Upper lobe of left lung (tissue), 6 donors: Measurements from ENCODE around the gene TMEM203. TPM values are rescaled to one million over a fixed set of nuclear protein-coding genes. Genes with fewer than 3 reads are reported as not detected.

Experiments
- ATAC-seq, 2 donors: fragments of 200-7000 bp; cut with Tn5 transposase; one replicate each; pipeline ENCODE4 v1.9.1; 2022; ENCODE audit warnings: mild to moderate bottlenecking in 2 of 2, moderate library complexity in 2 of 2; ENCODE audit not compliant: low FRiP score in 2 of 2
- DNase-seq, 2 donors: peaks; one replicate each; pipeline ENCODE4 v3.0.0-alpha.2; 2019 to 2020
- H3K27ac ChIP-seq, 4 donors: fragments of 200-600 bp; sonication (generic); one replicate each; pipeline ENCODE4 v1.5.1; 2016 to 2019
- H3K27me3 ChIP-seq, 4 donors: fragments of 200-600 bp; sonication (generic); one replicate each; pipeline ENCODE4 v1.5.1; 2017 to 2019
- H3K36me3 ChIP-seq, 4 donors: fragments of 200-600 bp; sonication (generic); one replicate each; pipeline ENCODE4 v1.5.1; 2016 to 2019
- H3K4me1 ChIP-seq, 4 donors: fragments of 200-600 bp; sonication (generic); one replicate each; pipeline ENCODE4 v1.5.1; 2018 to 2019
- H3K4me3 ChIP-seq, 4 donors: fragments of 200-600 bp; sonication (generic); one replicate each; pipeline ENCODE4 v1.5.1; 2017 to 2019; ENCODE audit warnings: mild to moderate bottlenecking in 2 of 4, moderate library complexity in 1 of 4
- H3K9me3 ChIP-seq, 4 donors: fragments of 200-600 bp; sonication (generic); one replicate each; pipeline ENCODE4 v1.5.1; 2018 to 2019
- EP300 ChIP-seq, 4 donors: sonication (generic); formaldehyde crosslinking; IDR thresholded peaks; one replicate each; pipeline ENCODE4 v1.5.1; 2017; ENCODE audit warnings: antibody characterized with exemption in 4 of 4, control low read depth in 2 of 4
- POLR2A ChIP-seq, 4 donors: fragments of 450-650 bp; IDR thresholded peaks; one replicate each; pipeline ENCODE4 v1.5.1; 2016 to 2017; ENCODE audit warnings: antibody characterized with exemption in 4 of 4, mild to moderate bottlenecking in 2 of 4
- POLR2AphosphoS5 ChIP-seq, 2 donors: sonication (generic); formaldehyde crosslinking; IDR thresholded peaks; one replicate each; pipeline ENCODE4 v1.5.1; 2017; ENCODE audit warnings: antibody characterized with exemption in 2 of 2
- WGBS, 2 donors: methylation state at CpG; one replicate each; pipeline ENCODE4 v1.1.5; 2017 to 2018; 5-methylcytosine and 5-hydroxymethylcytosine counted together
- total RNA-seq, 6 donors: library from RNA; depleted of rRNA in 4 of 6; stranded (reverse); fragments of >200 nt in 4 of 6; gene quantifications; one replicate each; pipeline versions ENCODE4 v1.1.0 to v1.2.1, GENCODE V29; 2016 to 2021
- TF ChIP-seq, protein P1 (sequence below), 6 experiments: fragments of 450-650 bp in 4 of 6; fragments of 200-600 bp in 2 of 6; sonication (generic) in 2 of 6; IDR thresholded peaks; one replicate each; pipeline ENCODE4 v1.5.1; 2016 to 2019; ENCODE audit warnings: antibody characterized with exemption in 6 of 6
- donor health status: DM: no; HTN: no; CAD: no; lungs with moderate emphysema.
- donor health status: DM: no; HTN: yes; CAD: no; lungs with severe emphysema.

TMEM203 gene
- total RNA-seq, 6 donors from 2014 or later, result 17.8 to 35.5 (median 31.1) TPM

- H3K9me3 ChIP-seq, result no peaks in the 10 kb centered on the region
- WGBS, 2 donors, result 32% methylated on average over 31 of the region's 44 CpGs; no CpG with 5 or more reads in 1 of the 2 donors
- no peak overlapping the region for H3K27ac ChIP-seq
- TF ChIP-seq EP300 (IDR thresholded peaks at IDR 0.05) (no peak), POLR2AphosphoS5 (IDR thresholded peaks at IDR 0.05) (no peak), POLR2A (IDR thresholded peaks at IDR 0.05) (no peak)
- TF ChIP-seq, protein P1, sequence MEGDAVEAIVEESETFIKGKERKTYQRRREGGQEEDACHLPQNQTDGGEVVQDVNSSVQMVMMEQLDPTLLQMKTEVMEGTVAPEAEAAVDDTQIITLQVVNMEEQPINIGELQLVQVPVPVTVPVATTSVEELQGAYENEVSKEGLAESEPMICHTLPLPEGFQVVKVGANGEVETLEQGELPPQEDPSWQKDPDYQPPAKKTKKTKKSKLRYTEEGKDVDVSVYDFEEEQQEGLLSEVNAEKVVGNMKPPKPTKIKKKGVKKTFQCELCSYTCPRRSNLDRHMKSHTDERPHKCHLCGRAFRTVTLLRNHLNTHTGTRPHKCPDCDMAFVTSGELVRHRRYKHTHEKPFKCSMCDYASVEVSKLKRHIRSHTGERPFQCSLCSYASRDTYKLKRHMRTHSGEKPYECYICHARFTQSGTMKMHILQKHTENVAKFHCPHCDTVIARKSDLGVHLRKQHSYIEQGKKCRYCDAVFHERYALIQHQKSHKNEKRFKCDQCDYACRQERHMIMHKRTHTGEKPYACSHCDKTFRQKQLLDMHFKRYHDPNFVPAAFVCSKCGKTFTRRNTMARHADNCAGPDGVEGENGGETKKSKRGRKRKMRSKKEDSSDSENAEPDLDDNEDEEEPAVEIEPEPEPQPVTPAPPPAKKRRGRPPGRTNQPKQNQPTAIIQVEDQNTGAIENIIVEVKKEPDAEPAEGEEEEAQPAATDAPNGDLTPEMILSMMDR (IDR thresholded peaks at IDR 0.05), result no peak
- no peak overlapping the region for H3K4me3 ChIP-seq
- peaks cover 8 to 87% (median 62%) of the 10 kb centered on the region in 4 donors for H3K27me3 ChIP-seq
- H3K36me3 ChIP-seq, result no peaks in the 10 kb centered on the region
- H3K4me1 ChIP-seq, result peaks cover 38 to 53% (median 42%) of the 10 kb centered on the region in 4 donors
- DNase-seq (peak in 1 of 2 donors; percentile 75), ATAC-seq (no peak)
These were observed 38.1 kb downstream of the TMEM203 start for GRCh38 chr9:137167277-137167746.

- Histone ChIP-seq H3K4me3 (no peak overlapping the region), H3K27ac (no peak overlapping the region), H3K36me3 (no peaks in the 10 kb centered on the region), H3K9me3 (no peaks in the 10 kb centered on the region), H3K4me1 (peaks cover 44 to 60% (median 46%) of the 10 kb centered on the region in 4 donors), H3K27me3 (peaks cover 8 to 94% (median 70%) of the 10 kb centered on the region in 4 donors)
- TF ChIP-seq EP300 (IDR thresholded peaks at IDR 0.05) (no peak), POLR2AphosphoS5 (IDR thresholded peaks at IDR 0.05) (no peak), POLR2A (IDR thresholded peaks at IDR 0.05) (no peak)
- TF ChIP-seq, protein P1 (IDR thresholded peaks at IDR 0.05), result no peak
- 77% methylated on average over 9 to 21 of the region's 22 CpGs for WGBS, 2 donors
- ATAC-seq, result no peak
- peak in 1 of 2 donors; percentile 69 for DNase-seq
These were observed 38.8 kb downstream of the TMEM203 start for GRCh38 chr9:137166380-137167229.

DNA sequence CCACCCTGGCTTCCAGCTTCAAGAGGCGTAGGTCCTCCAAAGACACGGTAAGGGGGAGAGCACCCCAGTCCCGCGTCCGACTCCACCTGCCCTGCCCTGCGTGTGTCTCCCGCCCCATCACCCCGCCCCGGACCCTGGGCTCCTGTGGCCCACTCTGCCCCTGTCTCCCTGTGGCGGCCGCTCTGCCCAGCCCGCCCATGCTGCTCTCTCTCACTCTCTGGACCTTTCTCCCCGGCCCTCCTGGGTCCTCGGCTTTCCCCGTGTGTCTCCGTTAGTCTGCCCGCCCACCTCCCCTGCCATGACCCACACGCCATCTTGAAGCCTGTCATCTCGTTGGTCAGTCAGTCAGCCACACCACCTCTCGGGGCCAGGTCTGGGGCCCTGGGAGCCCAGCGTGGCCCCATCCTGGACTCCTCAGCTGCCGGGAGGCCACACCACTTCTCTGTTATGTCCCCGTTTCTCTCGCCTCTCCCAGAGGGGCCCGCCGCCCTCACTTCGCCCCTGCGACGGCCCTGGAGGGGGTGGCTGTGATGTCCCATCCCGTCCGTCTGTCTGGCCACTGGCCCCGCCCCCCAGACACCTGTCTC lies 40.1 kb downstream of the TMEM203 start:
- Histone ChIP-seq H3K9me3 (no peaks in the 10 kb centered on the region), H3K27me3 (peaks cover 8 to 100% (median 75%) of the 10 kb centered on the region in 4 donors), H3K36me3 (no peaks in the 10 kb centered on the region), H3K4me3 (no peak overlapping the region), H3K27ac (no peak overlapping the region), H3K4me1 (peaks cover 44 to 65% (median 48%) of the 10 kb centered on the region in 4 donors)
- TF ChIP-seq POLR2A (IDR thresholded peaks at IDR 0.05) (no peak), POLR2AphosphoS5 (IDR thresholded peaks at IDR 0.05) (no peak), EP300 (IDR thresholded peaks at IDR 0.05) (no peak)
- TF ChIP-seq, protein P1 (IDR thresholded peaks at IDR 0.05), result no peak
- ATAC-seq, result no peak
- DNase-seq, result peak in 1 of 2 donors; percentile 82
- 82 to 86% methylated on average over 32 of the region's 32 CpGs for WGBS, 2 donors

DNA sequence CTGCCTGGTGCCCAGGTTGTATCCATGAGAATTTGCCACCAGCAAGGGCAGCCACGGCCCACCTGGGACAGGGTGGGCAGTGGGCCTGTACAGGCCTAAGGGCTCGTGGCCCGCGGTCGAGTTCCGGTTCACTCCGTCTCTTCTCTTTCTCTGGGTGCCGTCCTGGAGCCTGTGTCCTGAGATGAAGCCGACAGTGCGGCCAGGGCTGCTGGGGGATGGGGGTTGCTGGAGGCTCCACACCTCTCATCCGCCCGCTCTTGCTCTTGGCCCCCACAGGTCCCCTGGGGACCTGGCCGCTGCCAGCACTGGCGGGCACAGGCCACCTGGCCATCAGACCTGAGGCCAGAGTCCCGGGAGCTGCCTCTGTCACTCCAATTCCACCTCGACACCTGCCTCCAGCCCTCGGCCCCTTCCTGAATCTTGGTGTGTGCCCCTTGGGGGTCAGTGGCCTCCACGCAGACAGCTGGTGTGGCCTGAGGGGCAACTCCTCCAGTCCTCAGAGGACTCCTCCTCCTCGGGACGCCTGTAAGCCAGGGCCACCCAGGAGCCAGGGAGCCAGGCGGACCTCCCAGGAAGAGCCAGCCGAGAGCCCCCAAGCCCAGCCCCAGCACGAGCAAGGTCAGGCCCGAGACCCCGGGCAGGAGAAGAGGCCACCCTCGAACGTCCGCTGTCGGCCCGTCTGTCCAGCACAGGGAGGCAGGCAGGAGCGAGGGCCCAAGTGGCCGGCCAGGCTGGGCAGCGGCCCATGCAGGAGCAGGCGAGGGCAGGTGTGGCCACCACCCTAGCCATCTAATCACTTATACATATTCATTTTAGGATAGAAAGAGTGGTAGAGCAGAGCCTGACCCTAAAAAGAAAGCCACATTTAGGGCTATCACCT lies 40.8 kb downstream of the TMEM203 start:
- no peak overlapping the region for H3K4me3 ChIP-seq
- H3K36me3 ChIP-seq, result no peaks in the 10 kb centered on the region
- DNase-seq, result peak in 1 of 2 donors; percentile 81
- TF ChIP-seq POLR2AphosphoS5 (IDR thresholded peaks at IDR 0.05), result no peak
- no peak for TF ChIP-seq POLR2A (IDR thresholded peaks at IDR 0.05)
- no peak for TF ChIP-seq EP300 (IDR thresholded peaks at IDR 0.05)
- TF ChIP-seq, protein P1 (IDR thresholded peaks at IDR 0.05), result no peak
- H3K9me3 ChIP-seq, result no peaks in the 10 kb centered on the region
- no peak for ATAC-seq
- no peak overlapping the region for H3K27ac ChIP-seq
- peaks cover 37 to 58% (median 44%) of the 10 kb centered on the region in 4 donors for H3K4me1 ChIP-seq
- peaks cover 8 to 100% (median 74%) of the 10 kb centered on the region in 4 donors for H3K27me3 ChIP-seq
- 67% methylated on average over 22 to 23 of the region's 34 CpGs for WGBS, 2 donors
